ENCODE results near the gene NLRX1.
"Not testable (repeated sequence)": the region's sequence is repeated elsewhere in the genome, so short reads cannot be mapped to it uniquely, and the experiment has no call there.

Gene NLRX1

GRCh38 chr11:119154178-119154577 is 14.3 kb upstream of the NLRX1 start:
- DNase-seq (ENCODE audit: low read depth, low spot score), result no peak

- no peak for DNase-seq (ENCODE audit: low read depth, low spot score)
Observed at GRCh38 chr11:119155733-119156492, 12.6 kb upstream of the NLRX1 start.

DNA sequence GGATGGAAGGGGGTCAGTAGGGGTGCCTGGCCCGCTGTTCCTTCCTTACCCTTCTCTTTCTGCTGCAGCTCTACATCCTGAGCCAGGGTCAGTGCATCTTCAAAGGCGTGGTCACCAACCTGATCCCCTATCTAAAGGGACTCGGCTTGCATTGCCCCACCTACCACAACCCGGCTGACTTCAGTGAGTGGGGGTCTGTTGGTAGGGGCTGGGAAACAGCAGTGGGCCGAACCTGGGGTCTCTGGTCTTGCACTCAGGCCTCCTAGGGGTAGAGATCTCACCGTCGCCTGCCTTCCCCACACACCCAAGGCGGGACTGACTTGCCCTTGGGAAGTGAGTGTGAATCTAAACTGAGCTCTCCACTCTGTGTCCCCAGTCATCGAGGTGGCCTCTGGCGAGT is 12.0 kb upstream of the NLRX1 start:
- DNase-seq (ENCODE audit: low read depth, low spot score), result no peak

GRCh38 chr11:119157063-119157462 is 11.5 kb upstream of the NLRX1 start:
- no peak for DNase-seq (ENCODE audit: low read depth, low spot score)

DNA sequence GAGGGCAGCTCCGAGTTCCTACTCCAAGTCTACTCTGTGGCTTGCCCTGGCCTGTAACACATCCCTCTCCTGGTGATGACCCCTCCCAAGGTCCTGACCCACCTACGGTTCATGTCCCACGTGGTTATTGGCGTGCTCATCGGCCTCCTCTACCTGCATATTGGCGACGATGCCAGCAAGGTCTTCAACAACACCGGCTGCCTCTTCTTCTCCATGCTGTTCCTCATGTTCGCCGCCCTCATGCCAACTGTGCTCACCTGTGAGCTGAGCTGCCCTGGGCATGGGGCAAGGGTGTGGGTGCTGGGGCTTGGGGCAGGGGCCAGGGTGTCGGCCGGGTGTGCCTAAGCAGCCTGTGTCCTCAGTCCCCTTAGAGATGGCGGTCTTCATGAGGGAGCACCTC is 10.1 kb upstream of the NLRX1 start:
- DNase-seq (ENCODE audit: low read depth, low spot score), result no peak

GRCh38 chr11:119160151-119160550 is 8.4 kb upstream of the NLRX1 start:
- no peak for DNase-seq (ENCODE audit: low read depth, low spot score)

DNA sequence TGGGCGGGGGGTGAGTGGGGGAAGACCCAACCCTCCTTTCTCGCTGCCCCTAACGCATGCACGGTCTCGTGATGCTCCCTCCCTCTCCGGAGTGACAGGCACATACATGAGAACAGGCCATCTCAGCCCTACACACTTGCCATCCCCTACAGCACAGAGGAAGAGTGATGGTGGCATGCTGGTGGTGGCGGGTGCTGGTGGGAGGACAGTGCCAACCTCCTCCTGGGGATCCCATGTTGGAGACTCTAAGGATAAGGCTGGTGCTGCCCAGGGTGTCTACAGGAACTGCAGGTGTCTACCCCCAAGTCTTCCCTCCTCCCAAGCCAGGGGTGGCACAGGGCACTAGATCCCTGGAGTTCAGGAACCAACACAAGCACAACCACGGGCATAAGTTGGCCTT is 6.7 kb upstream of the NLRX1 start:
- no peak for DNase-seq (ENCODE audit: low read depth, low spot score)

- no peak for DNase-seq (ENCODE audit: low read depth, low spot score)
Observed at GRCh38 chr11:119166368-119167076, 2.0 kb upstream of the NLRX1 start.

GRCh38 chr11:119167077-119167458 is 1.5 kb upstream of the NLRX1 start:
- not testable (repeated sequence) for DNase-seq (ENCODE audit: low read depth, low spot score)

- DNase-seq (ENCODE audit: low read depth, low spot score), result no peak
Observed at GRCh38 chr11:119167933-119168332, 592 bp upstream of the NLRX1 start.

GRCh38 chr11:119169282-119169719 is 776 bp downstream of the NLRX1 start:
- no peak for DNase-seq (ENCODE audit: low read depth, low spot score)

DNA sequence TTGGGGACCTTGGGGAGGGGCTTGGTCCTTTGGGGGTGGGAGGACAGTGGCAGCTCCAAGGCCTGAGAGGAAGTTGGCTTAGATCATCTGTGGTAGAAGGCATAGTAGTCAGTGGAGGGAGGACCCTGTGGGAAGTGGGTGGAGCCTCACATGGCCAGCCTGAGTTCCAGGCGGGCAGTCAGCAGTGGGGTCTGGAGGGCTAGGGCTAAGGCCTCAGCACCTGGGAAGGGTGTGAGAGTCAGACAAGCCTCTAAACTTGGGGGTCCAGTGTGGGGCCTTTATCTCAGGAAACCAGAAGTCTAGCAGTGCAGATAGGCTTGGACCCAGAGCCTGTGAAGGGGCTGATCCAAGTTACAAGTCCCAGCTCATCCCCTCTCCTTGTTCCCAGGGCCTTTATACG is 4.0 kb downstream of the NLRX1 start:
- no peak for DNase-seq (ENCODE audit: low read depth, low spot score)

DNA sequence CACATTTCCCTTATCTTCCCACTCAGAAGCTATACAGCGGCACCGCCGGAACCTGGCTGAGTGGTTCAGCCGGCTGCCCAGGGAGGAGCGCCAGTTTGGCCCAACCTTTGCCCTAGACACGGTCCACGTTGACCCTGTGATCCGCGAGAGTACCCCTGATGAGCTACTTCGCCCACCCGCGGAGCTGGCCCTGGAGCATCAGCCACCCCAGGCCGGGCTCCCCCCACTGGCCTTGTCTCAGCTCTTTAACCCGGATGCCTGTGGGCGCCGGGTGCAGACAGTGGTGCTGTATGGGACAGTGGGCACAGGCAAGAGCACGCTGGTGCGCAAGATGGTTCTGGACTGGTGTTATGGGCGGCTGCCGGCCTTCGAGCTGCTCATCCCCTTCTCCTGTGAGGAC is 4.9 kb downstream of the NLRX1 start:
- DNase-seq (ENCODE audit: low read depth, low spot score), result no peak

DNA sequence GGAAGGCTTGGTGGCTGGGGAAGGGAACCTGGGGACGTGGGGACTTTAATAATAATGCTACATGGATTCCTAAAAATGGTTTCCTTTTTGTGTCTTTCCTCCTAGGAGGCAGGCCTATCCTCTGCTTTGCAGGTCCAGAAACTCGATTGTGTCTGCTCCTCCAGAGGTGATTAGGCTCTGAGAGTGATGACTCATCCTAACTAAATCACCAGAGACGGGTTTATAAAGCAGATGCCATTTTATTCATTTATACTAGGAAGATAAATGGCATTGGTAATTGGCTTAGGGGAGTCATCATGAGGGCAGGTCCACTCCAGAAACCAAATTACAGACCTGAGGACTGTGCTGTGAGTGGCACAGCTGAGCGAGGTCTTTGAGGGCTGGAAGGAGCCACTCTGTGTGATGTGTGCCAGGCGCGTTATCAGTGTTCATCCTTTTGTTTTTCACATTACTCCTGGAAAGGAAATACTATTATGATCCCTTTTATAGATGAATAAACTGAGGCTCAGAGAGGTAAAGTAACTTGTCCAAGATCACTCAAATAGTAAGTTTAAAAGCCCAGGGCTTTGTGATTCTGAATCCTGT is 7.1 kb downstream of the NLRX1 start:
- no peak for DNase-seq (ENCODE audit: low read depth, low spot score)

- no peak for DNase-seq (ENCODE audit: low read depth, low spot score)
Observed at GRCh38 chr11:119178166-119178680, 9.7 kb downstream of the NLRX1 start.

DNA sequence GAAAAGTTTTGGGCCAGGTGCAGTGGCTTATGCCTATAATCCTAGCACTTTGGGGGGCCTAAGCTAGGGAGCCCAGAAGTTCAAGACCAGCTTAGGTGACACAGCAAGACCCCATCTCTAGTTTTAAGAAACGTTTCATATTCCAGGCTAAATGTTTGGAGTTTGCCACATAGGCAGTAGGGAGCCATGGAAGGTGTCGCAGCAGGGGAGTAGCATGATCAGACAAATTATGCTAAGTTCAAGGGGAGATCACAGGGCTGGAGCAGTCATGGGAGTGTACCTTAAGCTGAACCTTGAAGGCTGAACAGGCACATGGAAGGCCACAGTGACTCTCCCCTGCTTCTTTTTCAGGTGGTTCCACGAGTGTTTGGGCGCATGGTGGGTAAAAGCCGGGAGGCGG is 10.8 kb downstream of the NLRX1 start:
- DNase-seq (ENCODE audit: low read depth, low spot score), result no peak

GRCh38 chr11:119179983-119180382 is 11.5 kb downstream of the NLRX1 start:
- DNase-seq (ENCODE audit: low read depth, low spot score), result no peak

GRCh38 chr11:119180729-119181676 is 12.5 kb downstream of the NLRX1 start:
- no peak for DNase-seq (ENCODE audit: low read depth, low spot score)

DNA sequence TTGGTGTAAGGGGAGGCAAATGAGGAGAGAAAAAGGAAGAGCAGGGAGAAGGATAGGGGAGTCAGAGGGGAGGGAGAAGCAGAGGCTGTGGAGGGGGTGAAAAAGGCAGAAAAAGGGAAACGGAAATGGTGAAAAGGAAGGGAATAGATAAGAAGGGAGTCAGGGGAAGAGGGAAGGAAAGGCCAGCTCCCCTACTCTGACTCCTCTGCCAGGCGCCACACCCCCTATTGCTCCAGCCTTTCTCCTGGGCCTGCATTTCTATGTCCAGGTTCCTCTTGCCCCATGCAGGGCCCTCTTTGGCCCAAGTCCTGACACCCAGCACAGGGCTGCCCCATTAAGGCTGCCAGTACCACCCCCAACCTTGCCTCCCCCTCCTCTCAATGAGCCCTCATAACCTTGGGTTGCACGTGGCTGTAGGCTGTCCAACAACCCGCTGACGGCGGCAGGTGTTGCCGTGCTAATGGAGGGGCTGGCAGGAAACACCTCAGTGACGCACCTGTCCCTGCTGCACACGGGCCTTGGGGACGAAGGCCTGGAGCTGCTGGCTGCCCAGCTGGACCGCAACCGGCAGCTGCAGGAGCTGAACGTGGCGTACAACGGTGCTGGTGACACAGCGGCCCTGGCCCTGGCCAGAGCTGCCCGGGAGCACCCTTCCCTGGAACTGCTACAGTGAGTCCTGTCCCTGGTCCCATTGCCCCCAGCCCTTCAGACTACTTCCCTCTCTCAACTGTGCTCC is 13.3 kb downstream of the NLRX1 start:
- no peak for DNase-seq (ENCODE audit: low read depth, low spot score)

DNA sequence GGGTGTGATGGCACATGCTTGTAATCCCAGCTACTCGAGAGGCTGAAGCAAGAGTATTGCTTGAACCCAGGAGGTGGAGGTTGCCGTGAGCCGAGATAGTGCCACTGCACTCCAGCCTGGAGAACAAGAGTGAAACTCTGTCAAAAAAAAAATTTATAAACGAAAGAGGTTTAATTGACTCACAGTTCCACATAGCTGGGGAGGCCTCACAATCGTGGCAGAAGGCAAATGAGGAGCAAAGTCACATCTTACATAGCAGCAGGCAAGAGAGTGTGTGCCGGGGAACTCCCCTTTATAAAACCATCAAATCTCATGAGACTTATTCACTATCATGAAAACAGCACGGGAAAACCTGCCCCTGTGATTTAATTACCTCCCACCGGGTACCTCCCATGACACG is 15.9 kb downstream of the NLRX1 start:
- not testable (repeated sequence) for DNase-seq (ENCODE audit: low read depth, low spot score)
